Choroid plexus epithelial cell (primary cell): ENCODE results near the gene CTPS1.

Experiments
- DNase-seq: peaks from one replicate; pipeline ENCODE4 v3.0.0-alpha.2; 2010; ENCODE audit warnings: low read depth
- H3K4me3 ChIP-seq: 2 replicates; pipeline ENCODE4 v1.5.1; 2011; ENCODE audit warnings: low read depth, mild to moderate bottlenecking, control low read depth, low read length, moderate library complexity
- TF ChIP-seq, protein P1 (sequence below): conservative IDR thresholded peaks from 2 replicates; pipeline ENCODE4 v1.5.1; 2011; ENCODE audit warnings: low read depth, mild to moderate bottlenecking, control low read depth, inconsistent platforms, low read length, moderate library complexity

Gene CTPS1

GRCh38 chr1:41028034-41028642, 48.6 kb downstream of the CTPS1 start:
- TF ChIP-seq, protein P1, sequence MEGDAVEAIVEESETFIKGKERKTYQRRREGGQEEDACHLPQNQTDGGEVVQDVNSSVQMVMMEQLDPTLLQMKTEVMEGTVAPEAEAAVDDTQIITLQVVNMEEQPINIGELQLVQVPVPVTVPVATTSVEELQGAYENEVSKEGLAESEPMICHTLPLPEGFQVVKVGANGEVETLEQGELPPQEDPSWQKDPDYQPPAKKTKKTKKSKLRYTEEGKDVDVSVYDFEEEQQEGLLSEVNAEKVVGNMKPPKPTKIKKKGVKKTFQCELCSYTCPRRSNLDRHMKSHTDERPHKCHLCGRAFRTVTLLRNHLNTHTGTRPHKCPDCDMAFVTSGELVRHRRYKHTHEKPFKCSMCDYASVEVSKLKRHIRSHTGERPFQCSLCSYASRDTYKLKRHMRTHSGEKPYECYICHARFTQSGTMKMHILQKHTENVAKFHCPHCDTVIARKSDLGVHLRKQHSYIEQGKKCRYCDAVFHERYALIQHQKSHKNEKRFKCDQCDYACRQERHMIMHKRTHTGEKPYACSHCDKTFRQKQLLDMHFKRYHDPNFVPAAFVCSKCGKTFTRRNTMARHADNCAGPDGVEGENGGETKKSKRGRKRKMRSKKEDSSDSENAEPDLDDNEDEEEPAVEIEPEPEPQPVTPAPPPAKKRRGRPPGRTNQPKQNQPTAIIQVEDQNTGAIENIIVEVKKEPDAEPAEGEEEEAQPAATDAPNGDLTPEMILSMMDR: no peak
- no peak for DNase-seq
- no peak overlapping the region for H3K4me3 ChIP-seq

DNA sequence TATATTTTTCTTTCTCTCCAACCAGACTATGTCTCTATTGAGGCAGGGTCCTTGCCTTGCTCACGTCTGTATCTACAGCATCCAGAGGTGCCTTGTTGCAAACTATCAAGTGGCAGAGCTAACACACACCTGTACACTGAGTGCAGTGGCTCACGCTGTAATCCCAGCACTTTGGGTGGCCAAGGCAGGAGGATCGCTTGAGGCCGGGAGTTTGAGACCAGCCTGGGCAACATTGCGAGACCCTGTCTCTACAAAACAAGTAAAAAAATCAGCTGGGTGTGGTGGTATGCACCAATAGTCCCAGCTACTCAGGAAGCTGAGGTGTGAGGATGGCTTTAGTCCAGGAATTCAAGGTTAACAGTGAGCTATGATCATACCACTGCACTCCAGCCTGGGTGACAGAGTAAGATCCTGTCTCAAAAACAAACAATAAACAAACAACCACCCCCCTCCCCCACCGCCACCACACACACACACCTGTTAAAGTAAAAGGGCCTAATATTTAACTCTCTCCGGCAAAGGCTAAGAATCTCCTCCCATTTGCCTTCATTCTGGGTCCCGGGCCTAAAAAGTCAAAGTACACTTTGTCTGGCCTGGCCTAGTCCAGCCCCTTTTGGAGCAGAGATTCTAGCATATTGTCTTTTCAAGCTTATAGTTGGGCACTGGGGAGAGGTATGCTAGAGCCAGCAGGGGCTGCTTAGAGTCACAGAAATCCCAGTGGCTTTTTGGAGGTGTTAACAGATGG, 51.5 kb downstream of the CTPS1 start:
- no peak for DNase-seq
- TF ChIP-seq, protein P1: no peak
- H3K4me3 ChIP-seq: no peak overlapping the region

DNA sequence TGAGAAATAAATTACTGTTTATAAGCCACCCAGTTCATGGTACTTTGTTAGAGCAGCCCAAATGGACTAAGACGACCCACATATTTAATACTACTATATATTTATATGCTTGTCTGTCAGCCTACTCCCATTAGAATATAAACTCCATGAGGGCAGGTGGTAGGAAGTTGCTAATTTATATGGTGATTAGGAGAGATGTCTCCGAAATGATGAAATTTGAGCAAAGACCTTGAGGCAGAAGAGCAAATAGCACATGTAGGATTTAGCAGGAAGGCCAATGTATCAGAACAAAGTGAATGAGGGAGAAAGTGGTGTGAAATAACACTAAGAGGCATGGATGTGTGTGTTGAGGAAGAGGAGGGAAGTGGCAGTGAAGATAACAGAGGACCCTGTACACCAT, 52.7 kb downstream of the CTPS1 start:
- H3K4me3 ChIP-seq: no peak overlapping the region
- TF ChIP-seq, protein P1: no peak
- no peak for DNase-seq

GRCh38 chr1:41033272-41033671, 53.8 kb downstream of the CTPS1 start:
- DNase-seq: no peak
- TF ChIP-seq, protein P1: no peak
- H3K4me3 ChIP-seq: no peak overlapping the region

DNA sequence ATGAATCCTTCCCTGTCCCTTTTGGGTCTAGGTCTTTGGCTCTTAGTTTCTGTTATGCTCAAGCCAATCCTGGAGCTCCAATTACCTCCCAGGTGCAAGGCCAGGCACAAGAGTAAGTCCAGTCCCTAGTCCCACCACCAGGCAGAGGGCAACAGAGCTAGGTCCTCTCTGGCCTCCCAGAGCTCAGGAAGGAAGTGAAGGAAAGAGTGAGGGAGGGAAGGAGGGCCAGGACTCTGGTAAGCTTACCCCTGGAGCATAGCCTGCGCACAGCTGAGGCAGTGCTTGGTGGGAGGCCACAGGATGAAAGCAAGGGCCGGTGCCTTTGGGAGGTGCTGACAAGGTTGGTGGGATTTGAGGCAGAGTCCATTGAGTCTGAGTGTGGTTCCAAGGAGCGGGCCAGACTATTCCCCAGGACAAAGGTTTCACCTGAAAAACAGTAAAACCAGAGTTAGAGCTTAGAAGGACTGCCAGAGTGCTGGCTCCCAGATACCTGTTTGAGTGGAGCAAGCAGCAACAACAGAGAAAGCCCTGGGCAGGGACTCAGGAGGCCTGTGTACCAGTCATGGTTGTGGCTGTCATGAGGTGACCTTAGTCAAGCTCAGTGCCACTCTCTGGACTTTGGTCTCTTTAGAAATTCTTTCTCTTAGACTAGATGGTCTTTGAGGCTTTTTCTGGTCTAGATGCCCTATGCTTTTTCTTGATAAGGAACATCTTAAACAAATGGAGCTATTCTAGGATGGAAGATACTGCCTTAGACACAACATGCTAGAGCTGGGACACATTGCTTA, 57.8 kb downstream of the CTPS1 start:
- no peak for DNase-seq
- TF ChIP-seq, protein P1: no peak
- no peak overlapping the region for H3K4me3 ChIP-seq

- TF ChIP-seq, protein P1: peak; percentile 45
- no peak for DNase-seq
- no peak overlapping the region for H3K4me3 ChIP-seq
Measured at GRCh38 chr1:41038110-41038509, 58.6 kb downstream of the CTPS1 start.
